ENCODE measurements around the gene TCF25. TPM values are rescaled to one million over a fixed set of nuclear protein-coding genes. Genes with fewer than 3 reads are reported as not detected.
"Not testable (repeated sequence)": the region's sequence is repeated elsewhere in the genome, so short reads cannot be mapped to it uniquely, and the experiment has no call there.

TCF25 gene
- total RNA-seq, 1 experiment from 2014 or later: 141 TPM

DNA sequence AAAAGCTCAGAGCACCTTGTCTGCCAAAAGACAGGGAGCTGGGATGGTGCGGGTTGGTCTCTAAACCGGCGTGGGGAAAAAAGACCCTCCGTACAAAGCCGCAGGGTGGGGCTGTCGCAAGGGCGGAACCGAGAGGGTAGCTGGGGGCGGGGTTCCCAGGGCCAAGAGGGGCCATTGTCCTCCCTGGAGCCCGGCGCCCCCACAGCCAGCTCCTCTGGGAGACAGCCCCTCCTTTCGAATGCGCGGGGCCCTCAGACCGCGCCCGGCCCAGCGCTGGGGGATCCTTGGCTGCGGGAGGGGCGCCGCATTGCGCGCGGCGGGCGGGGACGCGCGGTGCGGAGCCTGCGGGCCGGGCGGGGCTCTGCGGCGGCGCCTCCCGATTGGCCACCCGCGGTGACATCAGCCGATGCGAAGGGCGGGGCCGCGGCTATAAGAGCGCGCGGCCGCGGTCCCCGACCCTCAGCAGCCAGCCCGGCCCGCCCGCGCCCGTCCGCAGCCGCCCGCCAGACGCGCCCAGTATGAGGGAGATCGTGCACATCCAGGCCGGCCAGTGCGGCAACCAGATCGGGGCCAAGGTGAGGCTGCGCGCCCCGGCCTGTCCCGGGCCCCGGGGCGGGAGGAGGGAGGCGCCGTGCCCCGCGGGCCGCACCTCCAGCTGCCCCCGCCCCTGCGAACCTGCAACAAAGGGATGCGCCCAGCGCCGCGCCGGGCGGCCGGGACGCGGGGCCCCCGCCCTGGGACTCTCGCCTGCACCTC is 49.7 kb downstream of the TCF25 start, which contains the start of gene TUBB3:
TSS of gene TUBB3 (plus strand) at position 459 of the 756 bp plus-strand sequence. CDS start at position 519, 60 bp downstream.
- in situ Hi-C loops (cut with HindIII; ENCODE audit: low pct_unique_long_range_greater_than_20kb, low sequenced_read_pairs): no loop called here
- DNase-seq (ENCODE audit: low read depth): peak; percentile 85

DNA sequence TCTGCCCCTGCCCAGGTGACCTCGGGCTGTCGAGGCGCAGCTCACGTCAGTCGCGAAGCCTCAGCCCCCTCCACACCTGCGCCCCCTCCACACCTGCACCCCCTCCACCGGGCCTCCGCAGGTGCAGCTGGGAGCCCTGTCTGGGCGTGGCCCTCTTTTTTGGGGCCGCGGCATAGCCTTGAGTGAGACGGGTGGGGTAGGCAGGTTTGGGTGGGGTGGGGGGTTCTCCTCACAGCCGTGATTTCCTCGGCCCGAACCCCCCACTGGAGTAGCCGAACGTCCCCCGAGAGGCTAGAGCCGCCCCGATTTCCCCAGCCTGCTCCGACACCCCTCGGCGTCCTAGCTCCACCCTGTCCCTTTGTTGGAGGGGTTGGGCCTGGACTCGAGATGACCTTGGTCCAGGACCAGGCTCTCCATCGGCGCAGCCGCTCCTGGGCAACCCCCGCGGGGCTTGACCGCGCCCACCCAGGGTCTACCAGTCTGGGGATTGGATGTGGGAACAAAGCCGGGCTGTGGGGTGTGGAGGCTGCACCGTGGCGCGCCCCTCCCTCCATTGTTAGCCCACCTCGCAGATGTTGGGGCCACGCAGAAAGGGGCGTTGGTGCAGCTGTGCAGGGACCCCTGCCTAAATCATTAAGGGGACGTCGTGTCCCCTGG is 50.4 kb downstream of the TCF25 start:
- in situ Hi-C loops (cut with HindIII; ENCODE audit: low pct_unique_long_range_greater_than_20kb, low sequenced_read_pairs): no loop called here
- DNase-seq (ENCODE audit: low read depth): no peak

DNA sequence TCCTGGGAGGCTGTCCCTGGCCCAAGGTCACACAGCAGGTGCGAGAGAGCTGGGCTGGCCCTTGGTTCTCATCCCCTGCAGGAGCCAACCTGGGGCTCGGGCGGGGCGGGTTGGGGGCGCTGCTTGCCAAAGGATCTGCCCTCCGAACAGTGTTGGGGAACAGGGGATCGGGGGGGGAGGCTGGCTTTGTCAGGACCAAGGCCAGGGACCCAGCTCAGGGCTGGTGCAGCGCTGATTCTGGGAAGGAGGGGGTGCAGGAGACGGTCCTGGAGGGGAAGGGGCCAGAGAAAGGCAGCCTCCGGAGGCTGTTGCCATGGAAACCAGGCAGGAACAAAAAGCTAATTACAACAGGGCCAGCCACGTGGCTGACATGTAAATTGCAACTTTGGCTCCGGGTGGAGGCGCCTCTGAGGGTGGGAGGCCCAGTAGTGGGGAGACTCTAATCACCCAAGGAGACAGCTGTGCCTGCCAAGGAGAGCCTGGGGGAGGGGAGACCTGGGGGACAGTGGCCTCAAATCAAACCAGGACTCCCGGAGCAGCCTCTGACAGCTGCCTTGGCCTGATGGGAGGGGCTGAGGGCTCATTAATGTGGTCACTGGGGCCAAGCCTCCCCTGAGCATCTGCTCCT is 51.0 kb downstream of the TCF25 start:
- DNase-seq (ENCODE audit: low read depth): no peak
- in situ Hi-C loops (cut with HindIII; ENCODE audit: low pct_unique_long_range_greater_than_20kb, low sequenced_read_pairs): no loop called here

DNA sequence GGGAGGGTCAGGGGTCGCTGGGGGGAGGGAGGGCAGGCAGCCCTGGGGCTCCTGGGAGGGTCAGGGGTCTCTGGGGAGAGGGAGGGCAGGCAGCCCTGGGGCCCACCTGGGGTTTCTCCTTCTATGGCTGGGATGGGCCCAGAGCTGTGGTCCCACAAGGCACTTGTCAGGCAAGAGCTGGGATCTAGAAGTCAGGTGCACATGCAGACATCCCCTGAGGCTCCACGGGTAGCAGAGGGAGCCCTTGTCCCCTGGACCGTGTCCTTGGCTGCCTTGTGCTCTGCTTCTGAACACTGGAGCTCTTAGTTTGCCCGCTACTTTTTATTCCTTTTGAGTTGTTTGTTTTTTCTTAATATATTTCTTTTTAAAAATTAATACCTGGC is 51.5 kb downstream of the TCF25 start:
- DNase-seq (ENCODE audit: low read depth): no peak

DNA sequence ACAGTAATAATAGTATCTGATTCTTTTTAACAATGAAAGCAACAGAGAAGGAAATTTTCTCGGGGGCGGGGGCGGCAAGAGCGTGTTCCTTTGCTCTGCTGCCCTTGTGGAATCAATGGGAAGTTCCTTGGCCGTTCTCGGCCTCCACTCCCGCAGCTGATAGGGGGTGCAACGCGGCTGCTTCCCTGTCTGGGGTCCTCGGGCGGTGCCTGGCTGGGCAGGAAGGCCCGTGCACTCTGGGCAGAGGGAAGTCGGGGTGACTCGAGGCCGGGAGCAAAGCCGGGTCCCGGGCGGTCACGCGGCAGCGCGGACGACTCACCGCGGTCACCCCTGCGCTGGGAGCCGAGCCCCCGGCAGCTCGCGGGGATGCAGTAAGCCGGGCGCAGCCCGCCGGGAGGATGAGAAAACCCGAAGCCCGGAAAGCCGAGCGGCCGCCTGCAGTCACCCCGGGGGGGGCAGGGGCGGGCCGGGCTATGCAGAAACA is 52.2 kb downstream of the TCF25 start:
- no peak for DNase-seq (ENCODE audit: low read depth)
- in situ Hi-C loops (cut with HindIII; ENCODE audit: low pct_unique_long_range_greater_than_20kb, low sequenced_read_pairs): no loop called here

More for the DNA sequence above, 51.5 kb downstream of the TCF25 start:
- in situ Hi-C loops (cut with HindIII; ENCODE audit: low pct_unique_long_range_greater_than_20kb, low sequenced_read_pairs): no loop called here

DNA sequence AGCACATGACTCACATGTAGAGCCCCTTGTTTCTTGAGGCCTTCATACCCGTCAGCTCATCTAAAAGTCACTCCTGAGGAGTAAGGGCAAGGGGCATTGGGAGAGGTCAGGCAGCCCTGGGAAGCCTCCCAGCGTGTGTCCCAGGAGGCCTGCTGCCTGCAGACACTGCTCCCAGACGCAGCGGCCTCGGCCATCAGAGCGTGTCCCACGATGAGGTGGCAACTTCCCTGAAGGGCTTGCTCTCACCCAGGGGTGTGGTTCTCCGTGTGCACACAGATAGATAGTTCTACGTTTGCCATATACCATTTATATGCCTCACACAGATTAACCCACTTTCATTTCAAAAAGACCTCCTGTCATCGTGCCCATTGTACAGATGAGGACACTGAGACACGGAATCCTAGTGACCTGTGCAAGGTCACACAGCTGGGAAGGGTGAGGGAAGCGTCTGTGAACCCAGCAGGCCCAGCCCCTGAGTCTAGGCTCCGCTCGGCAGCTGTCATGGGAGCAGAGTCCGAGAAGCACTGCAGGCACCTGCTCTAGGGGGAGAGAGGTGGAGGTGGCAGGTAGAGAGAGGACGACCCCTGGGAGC is 58.0 kb downstream of the TCF25 start:
- in situ Hi-C loops (cut with HindIII; ENCODE audit: low pct_unique_long_range_greater_than_20kb, low sequenced_read_pairs): no loop called here
- no peak for DNase-seq (ENCODE audit: low read depth)

DNA sequence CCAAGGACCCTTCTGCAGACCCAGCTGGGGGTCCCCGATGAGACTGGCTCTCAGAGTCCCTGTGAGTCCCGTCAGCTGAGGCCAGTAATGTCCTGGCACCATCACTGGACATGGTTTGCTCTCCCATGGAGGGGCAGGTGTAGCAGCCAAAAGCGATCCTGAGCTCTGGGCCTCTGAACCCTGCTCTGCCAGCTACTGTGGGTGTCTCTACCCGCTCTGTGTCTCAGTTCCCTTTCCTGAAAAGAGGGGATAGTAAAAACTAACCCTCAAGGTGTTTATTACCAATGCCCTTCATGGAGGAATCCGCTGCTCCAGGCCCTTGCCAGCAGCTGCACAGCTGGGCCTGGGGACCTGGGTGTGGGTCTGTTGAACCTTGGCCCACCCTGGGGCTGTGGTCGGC is 58.6 kb downstream of the TCF25 start:
- no peak for DNase-seq (ENCODE audit: low read depth)
- in situ Hi-C loops (cut with HindIII; ENCODE audit: low pct_unique_long_range_greater_than_20kb, low sequenced_read_pairs): no loop called here

DNA sequence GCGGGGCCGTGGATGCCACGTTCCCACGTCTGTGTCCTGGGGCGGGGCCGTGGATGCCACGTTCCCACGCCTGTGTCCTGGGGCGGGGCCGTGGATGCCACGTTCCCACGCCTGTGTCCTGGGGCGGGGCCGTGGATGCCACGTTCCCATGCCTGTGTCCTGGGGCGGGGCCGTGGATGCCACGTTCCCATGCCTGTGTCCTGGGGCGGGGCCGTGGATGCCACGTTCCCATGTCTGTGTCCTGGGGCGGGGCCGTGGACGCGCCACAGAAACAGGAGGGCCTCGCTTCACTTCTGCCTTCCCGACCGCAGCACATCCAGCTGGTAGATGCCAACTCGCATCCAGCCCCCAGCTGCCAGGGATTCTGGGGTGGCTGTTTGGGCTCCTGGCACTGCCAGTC is 60.6 kb downstream of the TCF25 start:
- in situ Hi-C loops (cut with HindIII; ENCODE audit: low pct_unique_long_range_greater_than_20kb, low sequenced_read_pairs): not testable (repeated sequence)

DNA sequence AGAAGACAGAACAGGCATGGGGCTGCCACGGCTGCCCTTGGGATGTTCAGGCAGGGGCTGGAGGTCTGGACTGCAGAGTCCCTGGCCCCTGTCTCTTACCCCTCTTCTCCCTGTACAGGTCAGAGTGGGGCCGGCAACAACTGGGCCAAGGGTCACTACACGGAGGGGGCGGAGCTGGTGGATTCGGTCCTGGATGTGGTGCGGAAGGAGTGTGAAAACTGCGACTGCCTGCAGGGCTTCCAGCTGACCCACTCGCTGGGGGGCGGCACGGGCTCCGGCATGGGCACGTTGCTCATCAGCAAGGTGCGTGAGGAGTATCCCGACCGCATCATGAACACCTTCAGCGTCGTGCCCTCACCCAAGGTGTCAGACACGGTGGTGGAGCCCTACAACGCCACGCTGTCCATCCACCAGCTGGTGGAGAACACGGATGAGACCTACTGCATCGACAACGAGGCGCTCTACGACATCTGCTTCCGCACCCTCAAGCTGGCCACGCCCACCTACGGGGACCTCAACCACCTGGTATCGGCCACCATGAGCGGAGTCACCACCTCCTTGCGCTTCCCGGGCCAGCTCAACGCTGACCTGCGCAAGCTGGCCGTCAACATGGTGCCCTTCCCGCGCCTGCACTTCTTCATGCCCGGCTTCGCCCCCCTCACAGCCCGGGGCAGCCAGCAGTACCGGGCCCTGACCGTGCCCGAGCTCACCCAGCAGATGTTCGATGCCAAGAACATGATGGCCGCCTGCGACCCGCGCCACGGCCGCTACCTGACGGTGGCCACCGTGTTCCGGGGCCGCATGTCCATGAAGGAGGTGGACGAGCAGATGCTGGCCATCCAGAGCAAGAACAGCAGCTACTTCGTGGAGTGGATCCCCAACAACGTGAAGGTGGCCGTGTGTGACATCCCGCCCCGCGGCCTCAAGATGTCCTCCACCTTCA is 61.5 kb downstream of the TCF25 start:
- no peak for DNase-seq (ENCODE audit: low read depth)
- in situ Hi-C loops (cut with HindIII; ENCODE audit: low pct_unique_long_range_greater_than_20kb, low sequenced_read_pairs): no loop called here

More for the DNA sequence above, 60.6 kb downstream of the TCF25 start:
- DNase-seq (ENCODE audit: low read depth): not testable (repeated sequence)

DNA sequence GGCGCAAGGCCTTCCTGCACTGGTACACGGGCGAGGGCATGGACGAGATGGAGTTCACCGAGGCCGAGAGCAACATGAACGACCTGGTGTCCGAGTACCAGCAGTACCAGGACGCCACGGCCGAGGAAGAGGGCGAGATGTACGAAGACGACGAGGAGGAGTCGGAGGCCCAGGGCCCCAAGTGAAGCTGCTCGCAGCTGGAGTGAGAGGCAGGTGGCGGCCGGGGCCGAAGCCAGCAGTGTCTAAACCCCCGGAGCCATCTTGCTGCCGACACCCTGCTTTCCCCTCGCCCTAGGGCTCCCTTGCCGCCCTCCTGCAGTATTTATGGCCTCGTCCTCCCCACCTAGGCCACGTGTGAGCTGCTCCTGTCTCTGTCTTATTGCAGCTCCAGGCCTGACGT is 62.2 kb downstream of the TCF25 start:
- in situ Hi-C loops (cut with HindIII; ENCODE audit: low pct_unique_long_range_greater_than_20kb, low sequenced_read_pairs); DNase-seq (ENCODE audit: low read depth): not testable (repeated sequence)

DNA sequence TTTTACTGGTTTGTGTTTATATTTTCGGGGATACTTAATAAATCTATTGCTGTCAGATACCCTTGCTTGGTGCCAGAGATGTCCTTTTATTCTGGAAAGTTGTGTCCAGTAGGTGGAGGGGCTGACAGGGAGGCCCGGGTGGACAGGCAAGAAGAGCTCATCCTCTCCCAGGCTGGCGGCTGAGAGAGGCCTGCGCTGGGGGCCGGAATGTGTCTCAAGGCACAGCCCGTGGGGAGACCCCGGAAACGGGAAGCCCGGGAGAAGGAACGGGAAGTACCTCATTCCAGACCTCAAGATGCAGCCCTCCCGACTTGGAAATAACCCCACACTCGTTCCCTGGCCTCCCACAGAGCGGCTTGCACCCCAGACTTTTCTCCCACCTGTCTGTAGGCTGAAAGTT is 62.6 kb downstream of the TCF25 start:
- no peak for DNase-seq (ENCODE audit: low read depth)
- in situ Hi-C loops (cut with HindIII; ENCODE audit: low pct_unique_long_range_greater_than_20kb, low sequenced_read_pairs): no loop called here

DNA sequence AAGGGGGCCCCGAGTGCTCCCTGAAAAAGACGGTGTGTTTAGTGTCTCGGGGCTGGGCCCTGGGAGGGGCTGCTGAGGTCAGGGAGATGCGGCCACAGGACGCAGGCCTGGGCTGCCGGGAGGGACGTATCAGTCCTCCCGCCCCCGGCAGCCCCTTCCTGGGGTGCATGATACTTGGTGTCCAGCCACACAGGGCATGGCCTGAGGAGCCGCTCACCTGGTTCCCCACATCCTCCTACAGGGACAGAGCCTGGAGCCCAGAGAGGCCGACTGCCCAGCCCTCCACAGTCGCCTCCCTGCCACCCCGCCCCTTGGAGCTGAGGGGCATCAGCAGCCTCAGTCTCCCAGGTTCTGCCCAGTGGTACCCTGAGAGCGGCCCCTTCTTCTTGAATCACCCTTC is 63.1 kb downstream of the TCF25 start:
- in situ Hi-C loops (cut with HindIII; ENCODE audit: low pct_unique_long_range_greater_than_20kb, low sequenced_read_pairs): no loop called here
- DNase-seq (ENCODE audit: low read depth): no peak

DNA sequence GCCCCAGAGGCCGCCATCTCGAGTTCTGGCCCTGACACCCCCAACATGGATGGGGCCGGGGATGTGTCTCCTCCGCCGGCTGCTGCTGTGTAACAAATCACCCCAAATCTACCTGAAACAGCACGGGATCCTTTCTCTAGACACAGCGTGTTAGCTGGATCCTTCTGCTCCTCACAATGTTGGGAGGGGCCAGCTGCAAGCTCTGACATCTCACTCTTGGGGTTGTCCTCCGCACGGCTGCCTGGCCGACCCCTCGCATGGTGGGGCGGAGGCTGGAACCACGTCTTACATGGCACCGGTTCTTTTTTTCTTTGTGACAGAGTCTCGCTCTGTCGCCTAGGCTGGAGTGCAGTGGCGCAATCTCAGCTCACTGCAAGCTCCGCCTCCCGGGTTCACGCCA is 63.6 kb downstream of the TCF25 start:
- in situ Hi-C loops (cut with HindIII; ENCODE audit: low pct_unique_long_range_greater_than_20kb, low sequenced_read_pairs): no loop called here
- DNase-seq (ENCODE audit: low read depth): no peak

DNA sequence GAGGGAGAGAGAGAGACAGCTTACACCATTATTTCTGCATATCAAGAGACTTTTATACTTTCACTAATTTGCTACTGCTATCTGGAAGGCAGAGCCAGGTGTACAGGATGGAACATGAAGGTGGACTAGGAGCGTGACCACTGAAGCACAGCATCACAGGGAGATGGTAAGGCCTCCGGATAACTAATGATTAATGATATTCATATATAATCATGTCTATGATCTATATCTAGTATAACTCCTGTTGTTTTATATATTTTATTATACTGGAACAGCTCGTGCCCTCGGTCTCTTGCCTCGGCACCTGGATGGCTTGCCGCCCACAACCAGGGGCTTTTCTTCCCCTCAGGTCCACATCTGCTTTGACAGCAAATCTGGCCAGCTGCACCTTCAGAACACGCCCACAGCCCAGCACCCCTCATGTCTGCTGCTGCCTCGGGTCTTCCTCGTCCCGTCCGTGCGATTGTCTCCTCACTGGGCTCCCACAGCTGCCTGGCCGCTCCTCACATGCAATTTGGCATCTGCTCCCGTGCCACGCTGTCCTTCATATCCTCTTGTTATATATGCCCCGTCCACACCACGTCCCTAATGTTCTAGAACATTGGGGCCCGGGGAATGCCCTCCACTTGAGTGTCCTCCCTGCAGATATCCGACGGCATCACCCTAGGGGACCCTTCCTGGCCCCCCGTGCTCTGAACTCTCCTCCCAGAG is 64.9 kb downstream of the TCF25 start:
- DNase-seq (ENCODE audit: low read depth): no peak
- in situ Hi-C loops (cut with HindIII; ENCODE audit: low pct_unique_long_range_greater_than_20kb, low sequenced_read_pairs): no loop called here

DNA sequence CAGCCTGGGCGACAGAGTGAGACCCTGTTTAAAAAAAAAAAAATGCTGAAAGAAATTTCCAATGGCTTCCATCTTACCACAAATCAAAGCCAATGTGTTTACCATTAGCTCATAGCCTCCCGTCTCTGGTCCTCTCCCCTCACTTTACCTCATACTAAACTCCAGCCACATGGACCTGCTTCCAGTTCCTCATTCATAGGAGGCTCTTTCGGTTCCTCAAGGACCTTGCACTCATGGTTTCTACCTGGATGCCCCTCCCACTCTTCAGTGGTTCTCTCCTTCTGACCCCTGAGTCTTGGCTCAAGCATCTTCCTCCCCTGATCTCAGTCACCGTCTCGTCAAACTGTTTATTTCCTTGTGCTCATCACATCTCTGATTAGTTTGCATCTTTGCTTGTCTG is 71.4 kb downstream of the TCF25 start:
- in situ Hi-C loops (cut with HindIII; ENCODE audit: low pct_unique_long_range_greater_than_20kb, low sequenced_read_pairs): no loop called here
- no peak for DNase-seq (ENCODE audit: low read depth)

DNA sequence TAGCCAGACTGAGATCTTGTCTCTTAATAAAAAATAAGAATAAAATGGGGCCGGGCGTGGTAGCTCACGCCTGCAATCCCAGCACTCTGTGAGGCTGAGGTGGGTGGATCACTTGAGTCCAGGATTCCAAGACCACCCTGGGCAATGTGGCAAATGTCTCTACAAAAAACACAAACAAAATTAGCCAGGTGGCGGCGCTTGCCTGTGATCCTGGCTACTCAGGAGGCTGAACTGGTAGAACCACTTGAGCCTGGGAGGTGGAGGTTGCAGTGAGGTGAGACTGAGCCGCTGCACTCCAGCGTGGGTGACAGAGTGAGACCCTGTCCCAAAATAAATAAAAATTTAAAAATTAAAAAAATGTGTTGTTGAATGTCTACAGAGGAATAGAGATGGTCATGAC is 72.3 kb downstream of the TCF25 start:
- in situ Hi-C loops (cut with HindIII; ENCODE audit: low pct_unique_long_range_greater_than_20kb, low sequenced_read_pairs): no loop called here
- DNase-seq (ENCODE audit: low read depth): no peak

DNA sequence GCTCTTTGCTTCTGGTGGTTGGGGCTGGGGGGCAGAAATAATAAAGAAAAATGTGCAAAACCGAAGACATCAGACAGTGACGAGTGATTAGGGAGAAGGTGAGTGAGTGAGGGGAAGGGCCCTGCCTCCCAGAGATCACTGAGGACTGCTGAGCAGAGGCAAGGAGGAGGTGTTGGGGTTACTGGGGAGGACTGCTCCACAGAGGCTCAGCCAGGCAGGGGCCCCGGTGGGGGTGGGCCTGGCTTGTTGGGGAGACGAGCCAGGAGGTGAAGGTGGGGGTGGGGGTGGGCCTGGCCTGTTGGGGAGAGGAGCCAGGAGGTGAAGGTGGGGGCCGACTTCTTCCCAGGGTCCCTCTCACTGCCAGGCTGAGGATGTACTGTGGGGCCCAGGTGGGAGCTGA is 73.1 kb downstream of the TCF25 start:
- in situ Hi-C loops (cut with HindIII; ENCODE audit: low pct_unique_long_range_greater_than_20kb, low sequenced_read_pairs): no loop called here
- DNase-seq (ENCODE audit: low read depth): no peak

Measured in Caki2 (cell line).